SKM-1 (cell line): ENCODE data around the gene MYOM3.
"Not testable (repeated sequence)": the region's sequence is repeated elsewhere in the genome, so short reads cannot be mapped to it uniquely, and the experiment has no call there.

Source experiments
- DNase-seq: peaks from one replicate; lab custom pipeline; 2025; ENCODE audit not compliant: unreplicated experiment; lab: John Stamatoyannopoulos, UW

Gene MYOM3

GRCh38 chr1:24042315-24042714, 69.6 kb downstream of the MYOM3 start:
- DNase-seq = no peak

- DNase-seq = no peak
Measured at GRCh38 chr1:24036088-24036487, 75.8 kb downstream of the MYOM3 start.

- no peak for DNase-seq
Measured at GRCh38 chr1:24032981-24033380, 79.0 kb downstream of the MYOM3 start.

- DNase-seq = not testable (repeated sequence)
Measured at GRCh38 chr1:24030976-24031516, 80.9 kb downstream of the MYOM3 start.

GRCh38 chr1:24027838-24028468, 84.0 kb downstream of the MYOM3 start:
- peak; percentile 35 for DNase-seq

- no peak for DNase-seq
Measured at GRCh38 chr1:24022581-24023361, 89.2 kb downstream of the MYOM3 start.

GRCh38 chr1:24021403-24022266, 90.3 kb downstream of the MYOM3 start:
- no peak for DNase-seq

- no peak for DNase-seq
Measured at GRCh38 chr1:24020470-24020869, 91.5 kb downstream of the MYOM3 start.

- DNase-seq = no peak
Measured at GRCh38 chr1:24020025-24020424, 91.9 kb downstream of the MYOM3 start.

- no peak for DNase-seq
Measured at GRCh38 chr1:24018611-24019580, 93.0 kb downstream of the MYOM3 start.

GRCh38 chr1:24015221-24016210, 96.4 kb downstream of the MYOM3 start:
- DNase-seq = no peak

GRCh38 chr1:24012878-24013277, 99.1 kb downstream of the MYOM3 start:
- not testable (repeated sequence) for DNase-seq

- no peak for DNase-seq
Measured at GRCh38 chr1:24010650-24011049, 101.3 kb downstream of the MYOM3 start.

GRCh38 chr1:24009406-24009805, 102.5 kb downstream of the MYOM3 start:
- no peak for DNase-seq

GRCh38 chr1:24008574-24009184, 103.3 kb downstream of the MYOM3 start:
- not testable (repeated sequence) for DNase-seq

- no peak for DNase-seq
Measured at GRCh38 chr1:24007079-24007478, 104.9 kb downstream of the MYOM3 start.
